ENCODE measurements around the gene TMEM101. TPM values are rescaled to one million over a fixed set of nuclear protein-coding genes. Genes with fewer than 3 reads are reported as not detected.
"Not testable (repeated sequence)": the region's sequence is repeated elsewhere in the genome, so short reads cannot be mapped to it uniquely, and the experiment has no call there.

TMEM101 gene
- total and polyA plus RNA-seq, 2 donors (not counting 1 experiment from before 2014, with no cell fraction given): 26.0 to 107 TPM

- no peaks in the 10 kb centered on the region for H4K20me1 ChIP-seq (ENCODE audit: control insufficient read depth, extremely low read depth, insufficient read depth, low read length)
- TF ChIP-seq CTCF (conservative IDR thresholded peaks at IDR 0.05 in 1 of 2, IDR thresholded peaks at IDR 0.05 in 1 of 2; ENCODE audit: low read depth in 1 of 2, low read length in 2 of 2): no peak
- TF ChIP-seq EZH2 (IDR thresholded peaks at IDR 0.05; ENCODE audit: low read length, missing control alignments): no peak
- no peak overlapping the region for H3K4me2 ChIP-seq (ENCODE audit: extremely low read depth, insufficient read depth, low read length)
- no peaks in the 10 kb centered on the region for H3K9me3 ChIP-seq (ENCODE audit: control insufficient read depth, insufficient read depth, low read depth, low read length)
- H3K79me2 ChIP-seq (ENCODE audit: control insufficient read depth, insufficient read depth, low read length): peaks cover 34% of the 10 kb centered on the region
- no peak overlapping the region for H3K9ac ChIP-seq (ENCODE audit: insufficient read depth, low read length)
- H3K27me3 ChIP-seq (ENCODE audit: control insufficient read depth, insufficient read depth, low read length): no peaks in the 10 kb centered on the region
- H3K36me3 ChIP-seq (ENCODE audit: control insufficient read depth, insufficient read depth, low read length): peaks cover 7% of the 10 kb centered on the region
- DNase-seq (ENCODE audit: low read depth in 2 of 2): no peak
- no peak overlapping the region for H3K27ac ChIP-seq (ENCODE audit: insufficient read depth, low read length)
- no peak overlapping the region for H2AFZ ChIP-seq (ENCODE audit: low read length)
- peaks cover 2% of the 10 kb centered on the region for H3K4me1 ChIP-seq (ENCODE audit: control insufficient read depth, extremely low read depth, insufficient read depth, low read length)
- H3K4me3 ChIP-seq (replicated peaks in 1 of 4; ENCODE audit: control extremely low read depth in 1 of 4, insufficient read depth in 1 of 4, low read depth in 3 of 4, low read length in 4 of 4): no peak overlapping the region
Measured at GRCh38 chr17:44049294-44050060, 34.7 kb upstream of the TMEM101 start.

DNA sequence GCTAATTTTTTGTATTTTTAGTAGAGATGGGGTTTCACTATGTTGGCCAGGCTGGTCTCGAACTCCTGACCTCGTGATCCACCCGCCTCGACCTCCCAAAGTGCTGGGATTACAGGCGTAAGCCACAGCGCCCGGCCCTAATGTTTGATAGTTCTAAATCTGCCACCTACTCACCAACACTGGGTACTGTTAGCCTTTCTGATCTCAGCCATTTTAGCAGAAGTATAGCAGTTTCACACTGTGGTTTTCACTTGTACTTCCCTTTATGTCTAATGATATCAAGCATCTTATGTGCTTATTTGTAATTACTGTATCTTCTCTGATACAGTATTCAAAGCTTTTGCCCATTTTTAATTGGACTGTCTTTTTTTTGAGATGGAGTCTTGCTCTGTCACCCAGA is 32.1 kb upstream of the TMEM101 start:
- H3K79me2 ChIP-seq (ENCODE audit: control insufficient read depth, insufficient read depth, low read length): peaks cover 28% of the 10 kb centered on the region
- H3K27ac ChIP-seq (ENCODE audit: insufficient read depth, low read length): not testable (repeated sequence)

GRCh38 chr17:44045486-44045885 is 30.7 kb upstream of the TMEM101 start:
- no peak overlapping the region for H2AFZ ChIP-seq (ENCODE audit: low read length)
- no peaks in the 10 kb centered on the region for H3K9me3 ChIP-seq (ENCODE audit: control insufficient read depth, insufficient read depth, low read depth, low read length)
- H3K4me3 ChIP-seq (replicated peaks in 1 of 4; ENCODE audit: control extremely low read depth in 1 of 4, insufficient read depth in 1 of 4, low read depth in 3 of 4, low read length in 4 of 4): no peak overlapping the region
- peaks cover 11% of the 10 kb centered on the region for H3K4me1 ChIP-seq (ENCODE audit: control insufficient read depth, extremely low read depth, insufficient read depth, low read length)
- no peak overlapping the region for H3K9ac ChIP-seq (ENCODE audit: insufficient read depth, low read length)
- H3K4me2 ChIP-seq (ENCODE audit: extremely low read depth, insufficient read depth, low read length): no peak overlapping the region
- DNase-seq (ENCODE audit: low read depth in 2 of 2): no peak
- no peak overlapping the region for H3K27ac ChIP-seq (ENCODE audit: insufficient read depth, low read length)
- TF ChIP-seq EZH2 (IDR thresholded peaks at IDR 0.05; ENCODE audit: low read length, missing control alignments) (no peak), CTCF (conservative IDR thresholded peaks at IDR 0.05 in 1 of 2, IDR thresholded peaks at IDR 0.05 in 1 of 2; ENCODE audit: low read depth in 1 of 2, low read length in 2 of 2) (no peak)
- H3K79me2 ChIP-seq (ENCODE audit: control insufficient read depth, insufficient read depth, low read length): peaks cover 36% of the 10 kb centered on the region
- no peaks in the 10 kb centered on the region for H3K27me3 ChIP-seq (ENCODE audit: control insufficient read depth, insufficient read depth, low read length)
- no peaks in the 10 kb centered on the region for H4K20me1 ChIP-seq (ENCODE audit: control insufficient read depth, extremely low read depth, insufficient read depth, low read length)
- peaks cover 5% of the 10 kb centered on the region for H3K36me3 ChIP-seq (ENCODE audit: control insufficient read depth, insufficient read depth, low read length)

More for the DNA sequence above, 32.1 kb upstream of the TMEM101 start:
- not testable (repeated sequence) for H3K36me3 ChIP-seq (ENCODE audit: control insufficient read depth, insufficient read depth, low read length); H3K9ac ChIP-seq (ENCODE audit: insufficient read depth, low read length); H3K9me3 ChIP-seq (ENCODE audit: control insufficient read depth, insufficient read depth, low read depth, low read length); H3K27me3 ChIP-seq (ENCODE audit: control insufficient read depth, insufficient read depth, low read length); DNase-seq (ENCODE audit: low read depth in 2 of 2); H2AFZ ChIP-seq (ENCODE audit: low read length); H3K4me3 ChIP-seq (replicated peaks in 1 of 4; ENCODE audit: control extremely low read depth in 1 of 4, insufficient read depth in 1 of 4, low read depth in 3 of 4, low read length in 4 of 4); H3K4me2 ChIP-seq (ENCODE audit: extremely low read depth, insufficient read depth, low read length); H4K20me1 ChIP-seq (ENCODE audit: control insufficient read depth, extremely low read depth, insufficient read depth, low read length)
- peaks cover 11% of the 10 kb centered on the region for H3K4me1 ChIP-seq (ENCODE audit: control insufficient read depth, extremely low read depth, insufficient read depth, low read length)

Measured in fibroblast of lung (primary cell).